Measurements from ENCODE around the gene LHPP. TPM values are rescaled to one million over a fixed set of nuclear protein-coding genes. Genes with fewer than 3 reads are reported as not detected.

The LHPP gene
- total RNA-seq, 2 donors from 2014 or later: 4.9 to 9.9 TPM

GRCh38 chr10:124656541-124656940 is 194.9 kb downstream of the LHPP start:
- no peak overlapping the region for H3K27ac ChIP-seq
- no peak for ATAC-seq
- no peaks in the 10 kb centered on the region for H3K36me3 ChIP-seq (replicated peaks in 1 of 2; ENCODE audit: insufficient read depth in 1 of 2, low read depth in 2 of 2)
- intact Hi-C loops (cut with DNase I): no loop called here
- TF ChIP-seq CTCF (IDR thresholded peaks at IDR 0.05) (no peak), POLR2A (IDR thresholded peaks at IDR 0.05) (no peak)
- 90 to 93% methylated on average over 6 of the region's 6 CpGs for WGBS, 2 donors
- peaks cover 7% of the 10 kb centered on the region for H3K4me1 ChIP-seq
- no peak overlapping the region for H3K4me3 ChIP-seq
- H3K9me3 ChIP-seq: no peaks in the 10 kb centered on the region
- no peak for DNase-seq
- no peaks in the 10 kb centered on the region for H3K27me3 ChIP-seq

GRCh38 chr10:124657806-124658205 is 196.2 kb downstream of the LHPP start:
- Histone ChIP-seq H3K36me3 (replicated peaks in 1 of 2; ENCODE audit: insufficient read depth in 1 of 2, low read depth in 2 of 2) (no peaks in the 10 kb centered on the region), H3K9me3 (no peaks in the 10 kb centered on the region), H3K27me3 (no peaks in the 10 kb centered on the region), H3K4me3 (no peak overlapping the region), H3K4me1 (peaks cover 7% of the 10 kb centered on the region), H3K27ac (no peak overlapping the region)
- intact Hi-C loops (cut with DNase I): no loop called here
- DNase-seq (peak in 3 of 4 donors; percentile 36 to 56 (median 41)), ATAC-seq (peak; percentile 15)
- TF ChIP-seq CTCF (IDR thresholded peaks at IDR 0.05): no peak
- no peak for TF ChIP-seq POLR2A (IDR thresholded peaks at IDR 0.05)
- 65 to 84% methylated on average over 9 of the region's 9 CpGs for WGBS, 2 donors

GRCh38 chr10:124658591-124659242 is 197.1 kb downstream of the LHPP start:
- Histone ChIP-seq H3K27ac (no peak overlapping the region), H3K27me3 (no peaks in the 10 kb centered on the region), H3K4me3 (no peak overlapping the region), H3K9me3 (no peaks in the 10 kb centered on the region), H3K36me3 (replicated peaks in 1 of 2; ENCODE audit: insufficient read depth in 1 of 2, low read depth in 2 of 2) (no peaks in the 10 kb centered on the region), H3K4me1 (peaks cover 4% of the 10 kb centered on the region)
- intact Hi-C loops (cut with DNase I): no loop called here
- TF ChIP-seq CTCF (IDR thresholded peaks at IDR 0.05) (no peak), POLR2A (IDR thresholded peaks at IDR 0.05) (no peak)
- 91 to 92% methylated on average over 5 to 12 of the region's 12 CpGs for WGBS, 2 donors
- ATAC-seq (no peak), DNase-seq (no peak)

- Histone ChIP-seq H3K27ac (no peak overlapping the region), H3K4me1 (no peaks in the 10 kb centered on the region)
Observed at GRCh38 chr10:124659380-124659779, 197.8 kb downstream of the LHPP start.

More at GRCh38 chr10:124659380-124659779, 197.8 kb downstream of the LHPP start:
- WGBS, 2 donors: 64 to 89% methylated on average over 1 to 2 of the region's 2 CpGs
- no peak for DNase-seq
- TF ChIP-seq CTCF (IDR thresholded peaks at IDR 0.05) (no peak), POLR2A (IDR thresholded peaks at IDR 0.05) (no peak)
- H3K9me3 ChIP-seq: no peaks in the 10 kb centered on the region
- H3K27me3 ChIP-seq: no peaks in the 10 kb centered on the region
- H3K4me3 ChIP-seq: no peak overlapping the region
- no peaks in the 10 kb centered on the region for H3K36me3 ChIP-seq (replicated peaks in 1 of 2; ENCODE audit: insufficient read depth in 1 of 2, low read depth in 2 of 2)
- ATAC-seq: no peak
- intact Hi-C loops (cut with DNase I): no loop called here
